Measurements from ENCODE around the gene BGN. TPM values are rescaled to one million over a fixed set of nuclear protein-coding genes. Genes with fewer than 3 reads are reported as not detected.

Gene BGN
- total RNA-seq, 1 experiment from 2014 or later: 6.6 TPM

Other genes with a start within 250 kb of the BGN start
- not detected in 2 replicates for gene PNMA6F, start 173.2 kb upstream of the BGN start, total RNA-seq (2014; rRNA removed; shearing (Covaris generic))
- gene ZNF275, start 160.8 kb upstream of the BGN start, total RNA-seq (2014; rRNA removed; shearing (Covaris generic)): 1.8 and 2.1 TPM in 2 replicates
- not detected in 2 replicates for gene PNMA6E, start 93.6 kb upstream of the BGN start, total RNA-seq (2014; rRNA removed; shearing (Covaris generic))
- not detected in 2 replicates for gene ZFP92, start 83.5 kb upstream of the BGN start, total RNA-seq (2014; rRNA removed; shearing (Covaris generic))
- not detected in 2 replicates for gene TREX2, start 48.9 kb upstream of the BGN start, total RNA-seq (2014; rRNA removed; shearing (Covaris generic))
- 21.3 and 29.6 TPM in 2 replicates for gene HAUS7, start 24.4 kb upstream of the BGN start, total RNA-seq (2014; rRNA removed; shearing (Covaris generic))
- not detected in 2 replicates for gene ATP2B3, start 22.7 kb downstream of the BGN start, total RNA-seq (2014; rRNA removed; shearing (Covaris generic))
- gene CCNQ, start 104.2 kb downstream of the BGN start, total RNA-seq (2014; rRNA removed; shearing (Covaris generic)): 27.2 and 28.1 TPM in 2 replicates
- 0.20 TPM in 1 of 2 replicates, not detected in the other for gene DUSP9, start 152.2 kb downstream of the BGN start, total RNA-seq (2014; rRNA removed; shearing (Covaris generic))
- gene PNCK, start 178.8 kb downstream of the BGN start, total RNA-seq (2014; rRNA removed; shearing (Covaris generic)): not detected in 2 replicates
- gene SLC6A8, start 192.9 kb downstream of the BGN start, total RNA-seq (2014; rRNA removed; shearing (Covaris generic)): 4.7 and 5.2 TPM in 2 replicates
- 128 and 135 TPM in 2 replicates for gene BCAP31, start 229.4 kb downstream of the BGN start, total RNA-seq (2014; rRNA removed; shearing (Covaris generic))
- 7.0 and 9.8 TPM in 2 replicates for gene ABCD1, start 229.9 kb downstream of the BGN start, total RNA-seq (2014; rRNA removed; shearing (Covaris generic))

All from RPMI7951 (cell line).